ENCODE results near the gene TCF7L2.
A peak's percentile ranks its signal among the peaks of the same experiment; 100 is the strongest.

The TCF7L2 gene

GRCh38 chr10:112919721-112920120 is 30.3 kb upstream of the TCF7L2 start:
- DNase-seq (ENCODE audit: low spot score): no peak
- TF ChIP-seq CTCF (IDR thresholded peaks at IDR 0.05): no peak
- no peak overlapping the region for H3K4me3 ChIP-seq
- H3K27ac ChIP-seq: no peak overlapping the region

DNA sequence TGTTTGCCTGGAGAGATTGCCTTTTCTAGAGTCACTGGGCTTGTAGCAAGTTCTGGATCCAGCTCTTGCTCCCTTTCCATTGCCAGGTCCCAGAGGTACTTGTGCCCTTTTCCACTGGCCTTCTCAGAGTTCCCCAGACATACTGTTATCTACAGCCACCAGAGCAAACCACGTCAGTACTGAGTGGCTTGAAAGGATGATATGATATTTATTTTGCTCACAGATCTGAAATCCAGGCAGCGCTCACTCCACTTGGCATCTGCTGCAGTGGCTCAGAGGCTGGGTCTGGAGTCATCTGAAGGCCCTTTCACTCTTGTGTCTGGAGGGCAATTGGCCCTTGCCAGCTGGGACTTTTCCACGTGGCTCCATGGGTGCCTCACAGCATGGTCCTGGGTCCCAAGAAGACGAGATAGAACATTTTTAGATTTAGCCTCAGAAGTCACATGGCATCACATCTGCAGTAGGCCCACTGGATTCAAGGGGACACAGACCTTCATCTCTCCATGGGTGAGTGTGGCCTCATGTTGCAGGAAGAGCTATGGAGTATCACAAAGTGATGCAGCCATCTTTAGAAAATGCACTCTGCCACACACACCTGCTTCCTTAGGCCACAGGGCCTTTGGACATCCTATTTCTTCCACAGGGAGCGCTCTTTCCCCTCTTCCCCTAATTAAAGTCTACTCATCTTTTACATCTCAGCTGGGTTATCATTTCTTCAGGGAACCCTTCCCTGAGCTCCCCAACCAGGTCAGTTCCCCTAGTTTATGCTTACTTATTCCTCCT is 22.9 kb upstream of the TCF7L2 start:
- TF ChIP-seq CTCF (IDR thresholded peaks at IDR 0.05): no peak
- no peak overlapping the region for H3K4me3 ChIP-seq
- DNase-seq (ENCODE audit: low spot score): no peak
- H3K27ac ChIP-seq: peak overlapping the region in 1 of 2 donors; percentile 44

- TF ChIP-seq CTCF (IDR thresholded peaks at IDR 0.05): no peak
- Histone ChIP-seq H3K27ac (no peak overlapping the region), H3K4me3 (no peak overlapping the region)
- DNase-seq (ENCODE audit: low spot score): no peak
Observed at GRCh38 chr10:112927980-112928379, 22.1 kb upstream of the TCF7L2 start.

- no peak for TF ChIP-seq CTCF (IDR thresholded peaks at IDR 0.05)
- no peak for DNase-seq (ENCODE audit: low spot score)
- H3K4me3 ChIP-seq: no peak overlapping the region
- no peak overlapping the region for H3K27ac ChIP-seq
Observed at GRCh38 chr10:112932658-112933057, 17.4 kb upstream of the TCF7L2 start.

GRCh38 chr10:112934193-112934592 is 15.9 kb upstream of the TCF7L2 start:
- no peak for DNase-seq (ENCODE audit: low spot score)
- H3K27ac ChIP-seq: no peak overlapping the region
- TF ChIP-seq CTCF (IDR thresholded peaks at IDR 0.05): no peak
- H3K4me3 ChIP-seq: no peak overlapping the region

- TF ChIP-seq CTCF (IDR thresholded peaks at IDR 0.05): no peak
- Histone ChIP-seq H3K4me3 (no peak overlapping the region), H3K27ac (no peak overlapping the region)
- DNase-seq (ENCODE audit: low spot score): no peak
Observed at GRCh38 chr10:112938808-112939482, 11.1 kb upstream of the TCF7L2 start.

- H3K27ac ChIP-seq: peak overlapping the region; percentile 36 to 48
- TF ChIP-seq CTCF (IDR thresholded peaks at IDR 0.05): no peak
- H3K4me3 ChIP-seq: no peak overlapping the region
- no peak for DNase-seq (ENCODE audit: low spot score)
Observed at GRCh38 chr10:112945811-112946210, 4.2 kb upstream of the TCF7L2 start.
